B cell (primary cell): ENCODE data around the gene MCM7. TPM values are rescaled to one million over a fixed set of nuclear protein-coding genes. Genes with fewer than 3 reads are reported as not detected.
A peak's percentile ranks its signal among the peaks of the same experiment; 100 is the strongest.

ENCODE experiments used
- ATAC-seq: fragments of 200-7000 bp; cut with Tn5 transposase; one replicate; pipeline ENCODE4 v1.10.0; 2021; ENCODE audit warnings: low read depth, mild to moderate bottlenecking, moderate number of reproducible peaks, moderate library complexity
- CTCF ChIA-PET: fragments of 350-600 bp; sonication (Branson Sonifier 250); formaldehyde crosslinking; loops from one replicate; lab custom pipeline; 2021; ENCODE audit warnings: antibody characterized with exemption, inconsistent platforms; lab: Charles Lee
- POLR2A ChIA-PET: fragments of 350-600 bp; sonication (Branson Sonifier 250); formaldehyde crosslinking; loops from one replicate; lab custom pipeline; 2021; ENCODE audit warnings: antibody characterized with exemption; lab: Charles Lee
- DNase-seq: peaks from one replicate; pipeline ENCODE4 v3.0.0; 2013
- H2AFZ ChIP-seq: 2 replicates; pipeline ENCODE4 v1.6.1; 2012; ENCODE audit warnings: mild to moderate bottlenecking, low read depth, low read length; ENCODE audit not compliant: insufficient read depth, poor library complexity, severe bottlenecking
- H3K27ac ChIP-seq, 2 donors: 1 replicate in 1 of 2; 2 replicates in 1 of 2; pipeline ENCODE4 v1.5.1; 2012 to 2013; ENCODE audit warnings: low read length in 2 of 2, mild to moderate bottlenecking in 2 of 2, moderate library complexity in 1 of 2
- H3K27me3 ChIP-seq, 4 experiments: fragments of 200-600 bp in 1 of 4; sonication (generic) in 1 of 4; replicated peaks in 1 of 4; 1 replicate in 2 of 4; 2 replicates in 2 of 4; pipeline versions ENCODE4 v1.6.1 to v1.7.0; 2013 to 2016; ENCODE audit warnings: low read length in 3 of 4, mild to moderate bottlenecking in 2 of 4, mixed read lengths in 1 of 4, moderate library complexity in 1 of 4; ENCODE audit not compliant: insufficient read depth in 4 of 4, control insufficient read depth in 3 of 4; ENCODE audit errors: control extremely low read depth in 1 of 4
- H3K36me3 ChIP-seq, 2 experiments: replicated peaks in 1 of 2; 1 replicate in 1 of 2; 2 replicates in 1 of 2; pipeline versions ENCODE4 v1.6.1 to v1.7.1; 2013; ENCODE audit warnings: low read length in 1 of 2; ENCODE audit not compliant: insufficient read depth in 2 of 2, control insufficient read depth in 1 of 2; ENCODE audit errors: control extremely low read depth in 1 of 2, extremely low read depth in 1 of 2
- H3K4me1 ChIP-seq, 2 donors: fragments of 200-600 bp in 1 of 2; sonication (generic) in 1 of 2; 1 replicate in 1 of 2; 2 replicates in 1 of 2; pipeline versions ENCODE4 v1.5.1 to v1.6.1; 2013 to 2017; ENCODE audit warnings: low read length in 2 of 2; ENCODE audit not compliant: control insufficient read depth in 2 of 2, insufficient read depth in 2 of 2
- H3K4me2 ChIP-seq: replicated peaks from 2 replicates; pipeline ENCODE3; 2012; ENCODE audit warnings: mild to moderate bottlenecking, low read depth, low read length; ENCODE audit not compliant: poor library complexity, severe bottlenecking
- H3K4me3 ChIP-seq, 5 experiments: fragments of 200-600 bp in 1 of 5; sonication (generic) in 1 of 5; 1 replicate in 3 of 5; 2 replicates in 2 of 5; pipeline versions ENCODE4 v1.5.1 to v1.7.0; 2011 to 2016; ENCODE audit warnings: low read length in 4 of 5, mild to moderate bottlenecking in 4 of 5, low read depth in 2 of 5, control low read depth in 1 of 5, moderate library complexity in 1 of 5; ENCODE audit not compliant: insufficient read depth in 1 of 5; ENCODE audit errors: control extremely low read depth in 1 of 5, extremely low read depth in 1 of 5
- H3K79me2 ChIP-seq: fragments of 200-600 bp; sonication (generic); one replicate; pipeline ENCODE4 v1.6.0; 2016; ENCODE audit warnings: low read length; ENCODE audit not compliant: control insufficient read depth, insufficient read depth
- H3K9ac ChIP-seq: fragments of 200-600 bp; sonication (generic); 2 replicates; pipeline ENCODE4 v1.6.1; 2017; ENCODE audit warnings: mild to moderate bottlenecking, low read length, moderate library complexity
- H3K9me3 ChIP-seq, 3 donors: one replicate each; pipeline versions ENCODE4 v1.6.1 to v1.7.1; 2013; ENCODE audit warnings: low read length in 2 of 3; ENCODE audit not compliant: control insufficient read depth in 2 of 3, insufficient read depth in 1 of 3; ENCODE audit errors: control extremely low read depth in 1 of 3
- H4K20me1 ChIP-seq: 2 replicates; pipeline ENCODE4 v1.6.0; 2012; ENCODE audit warnings: mild to moderate bottlenecking, low read length; ENCODE audit not compliant: insufficient read depth, control insufficient read depth, poor library complexity, severe bottlenecking
- H3K27ac Mint-ChIP-seq: one replicate; pipeline ENCODE4 v1.8.0; 2021; ENCODE audit warnings: mixed read lengths
- H3K27me3 Mint-ChIP-seq: one replicate; pipeline ENCODE4 v1.8.0; 2021; ENCODE audit warnings: mixed read lengths
- H3K4me1 Mint-ChIP-seq: one replicate; pipeline ENCODE4 v1.8.0; 2021; ENCODE audit warnings: mixed read lengths
- H3K4me3 Mint-ChIP-seq: one replicate; pipeline ENCODE4 v1.8.0; 2021; ENCODE audit warnings: mixed read lengths
- H3K9me3 Mint-ChIP-seq: one replicate; pipeline ENCODE4 v1.8.0; 2022; ENCODE audit warnings: mixed read lengths; ENCODE audit not compliant: insufficient read depth
- EZH2 ChIP-seq: IDR thresholded peaks from 2 replicates; pipeline ENCODE4 v1.6.1; 2012; ENCODE audit warnings: borderline replicate concordance, low read depth, mild to moderate bottlenecking, moderate library complexity, low read length; ENCODE audit not compliant: insufficient read depth, poor library complexity, severe bottlenecking
- WGBS: methylation state at CpG from one replicate; pipeline ENCODE4 v1.1.5; 2013; ENCODE audit warnings: missing lambda C conversion rate; ENCODE audit not compliant: insufficient coverage; 5-methylcytosine and 5-hydroxymethylcytosine counted together
- intact Hi-C: fragments of 100-400 bp; cut with micrococcal nuclease; formaldehyde crosslinking; loops from one replicate; pipeline ENCODE4 v1.10.0; 2022
- polyA plus RNA-seq: library from polyadenylated mRNA; depleted of rRNA; stranded (reverse); fragments of >200 nt; gene quantifications from 2 replicates; pipeline ENCODE4 v1.2.3, GENCODE V29; 2012
- total RNA-seq, 2 donors: library from RNA; stranded (reverse); fragments of 120-200 nt in 1 of 2; gene quantifications; 1 replicate in 1 of 2; 2 replicates in 1 of 2; pipeline versions ENCODE4 v1.2.3 to v1.2.4, GENCODE V29; 2013 to 2022
- TF ChIP-seq, protein P1 (sequence below): fragments of 200-600 bp; IDR thresholded peaks from one replicate; pipeline ENCODE4 v1.8.0; 2022; ENCODE audit warnings: antibody characterized with exemption, mild to moderate bottlenecking

MCM7 gene
- total and polyA plus RNA-seq, 2 donors (not counting 1 experiment from before 2014, with no cell fraction given): 154 to 171 TPM

GRCh38 chr7:100089458-100090196, 11.6 kb downstream of the MCM7 start:
- CTCF ChIA-PET: interaction anchor here (0.9 to 1.2 kb wide), 2 partner anchors 11 to 49 kb away, joined by 3 read pairs; no protein-coding TSS in a partner anchor
- Mint-ChIP-seq H3K9me3 (no peaks in the 10 kb centered on the region), H3K27me3 (no peaks in the 10 kb centered on the region), H3K4me1 (peaks cover 19% of the 10 kb centered on the region), H3K4me3 (peak overlapping the region; percentile 93), H3K27ac (peak overlapping the region; percentile 96)
- H3K79me2 ChIP-seq: peaks cover 14% of the 10 kb centered on the region
- ATAC-seq: no peak
- H3K36me3 ChIP-seq: peaks cover 0 to 42% of the 10 kb centered on the region in 2 experiments
- H3K4me2 ChIP-seq: peak overlapping the region; percentile 84
- H2AFZ ChIP-seq: peak overlapping the region; percentile 92
- no peaks in the 10 kb centered on the region for H3K9me3 ChIP-seq
- POLR2A ChIA-PET: interaction anchor here (0.6 to 1.6 kb wide), 4 partner anchors 11 to 118 kb away, joined by 3 to 10 read pairs (median 3); partner anchors contain the start of genes AP4M1 and MCM7
- H4K20me1 ChIP-seq: peaks cover 20% of the 10 kb centered on the region
- 61% methylated on average over 1 of the region's 7 CpGs for WGBS
- H3K27me3 ChIP-seq: no peaks in the 10 kb centered on the region
- H3K27ac ChIP-seq: peak overlapping the region; percentile 62 to 77
- no peak for TF ChIP-seq EZH2
- TF ChIP-seq, protein P1, sequence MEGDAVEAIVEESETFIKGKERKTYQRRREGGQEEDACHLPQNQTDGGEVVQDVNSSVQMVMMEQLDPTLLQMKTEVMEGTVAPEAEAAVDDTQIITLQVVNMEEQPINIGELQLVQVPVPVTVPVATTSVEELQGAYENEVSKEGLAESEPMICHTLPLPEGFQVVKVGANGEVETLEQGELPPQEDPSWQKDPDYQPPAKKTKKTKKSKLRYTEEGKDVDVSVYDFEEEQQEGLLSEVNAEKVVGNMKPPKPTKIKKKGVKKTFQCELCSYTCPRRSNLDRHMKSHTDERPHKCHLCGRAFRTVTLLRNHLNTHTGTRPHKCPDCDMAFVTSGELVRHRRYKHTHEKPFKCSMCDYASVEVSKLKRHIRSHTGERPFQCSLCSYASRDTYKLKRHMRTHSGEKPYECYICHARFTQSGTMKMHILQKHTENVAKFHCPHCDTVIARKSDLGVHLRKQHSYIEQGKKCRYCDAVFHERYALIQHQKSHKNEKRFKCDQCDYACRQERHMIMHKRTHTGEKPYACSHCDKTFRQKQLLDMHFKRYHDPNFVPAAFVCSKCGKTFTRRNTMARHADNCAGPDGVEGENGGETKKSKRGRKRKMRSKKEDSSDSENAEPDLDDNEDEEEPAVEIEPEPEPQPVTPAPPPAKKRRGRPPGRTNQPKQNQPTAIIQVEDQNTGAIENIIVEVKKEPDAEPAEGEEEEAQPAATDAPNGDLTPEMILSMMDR: no peak
- intact Hi-C loops: loop anchor here (1.0 to 10.0 kb wide), 4 partner anchors 8 to 585 kb away; partner anchors contain the start of genes GNB2, MOSPD3, ZKSCAN5 and ZNF3
- peak overlapping the region; percentile 68 to 91 (median 74) for H3K4me3 ChIP-seq
- H3K4me1 ChIP-seq: peaks cover 14 to 18% of the 10 kb centered on the region in 2 donors
- H3K9ac ChIP-seq: peak overlapping the region; percentile 79
- no peak for DNase-seq
